ENCODE results near the gene SGPP1. TPM values are rescaled to one million over a fixed set of nuclear protein-coding genes. Genes with fewer than 3 reads are reported as not detected.

The SGPP1 gene
- total RNA-seq, 1 experiment from 2014 or later: 17.7 TPM

DNA sequence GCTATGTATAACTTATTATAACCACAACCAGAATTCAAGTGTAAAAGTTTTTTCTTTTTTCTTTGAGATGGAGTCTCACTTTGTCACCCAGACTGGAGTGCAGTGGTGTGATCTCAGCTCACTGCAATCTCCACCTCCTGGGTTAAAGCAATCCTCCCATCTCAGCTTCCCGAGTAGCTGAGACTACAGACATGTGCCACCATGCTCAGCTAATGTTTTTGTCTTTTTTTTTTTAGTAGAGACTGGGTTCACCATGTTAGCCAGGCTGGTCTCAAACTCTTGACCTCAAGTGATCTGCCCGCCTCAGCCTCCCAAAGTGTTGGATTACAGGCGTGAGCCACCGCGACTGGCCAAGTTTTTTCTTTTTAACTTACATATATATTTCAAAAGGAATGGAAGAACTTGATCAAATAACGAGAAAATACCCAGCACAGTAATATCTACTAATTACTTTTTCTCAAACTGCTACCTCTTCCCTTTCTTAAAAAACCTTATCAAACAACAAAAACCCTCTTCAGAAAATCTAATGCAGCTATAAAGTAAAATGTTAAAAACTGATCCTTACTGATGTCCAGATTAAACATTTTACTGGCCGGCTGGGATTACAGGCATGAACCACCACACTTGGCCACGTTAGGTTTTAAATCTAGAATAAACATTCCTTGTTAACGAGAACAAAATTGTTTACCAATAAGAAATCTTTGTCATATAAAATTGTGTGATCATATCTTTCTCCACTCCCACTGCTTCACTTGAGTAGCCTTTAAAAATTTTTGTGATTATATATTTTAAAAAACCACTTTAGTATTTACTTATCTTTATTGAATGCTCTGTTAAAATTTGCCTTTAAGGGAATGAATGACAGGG is 44.9 kb downstream of the SGPP1 start:
- ATAC-seq (no peak), DNase-seq (ENCODE audit: low read depth, low spot score) (no peak)
- Histone ChIP-seq H3K9me3 (ENCODE audit: control insufficient read depth in 1 of 2, insufficient read depth in 1 of 2, low read depth in 1 of 2, low read length in 2 of 2) (no peaks in the 10 kb centered on the region), H3K4me1 (ENCODE audit: control insufficient read depth in 1 of 2, insufficient read depth in 2 of 2, low read length in 2 of 2) (peaks cover 0 to 7% of the 10 kb centered on the region in 2 experiments; a peak in 1 of 4 replicates), H3K36me3 (ENCODE audit: control insufficient read depth in 1 of 2, insufficient read depth in 2 of 2, low read length in 2 of 2) (peaks cover 0 to 6% of the 10 kb centered on the region in 2 experiments; a peak in 1 of 4 replicates), H3K4me2 (ENCODE audit: low read length) (no peak overlapping the region), H3K9me2 (ENCODE audit: insufficient read depth) (no peaks in the 10 kb centered on the region), H3K27ac (ENCODE audit: low read depth, low read length) (no peak overlapping the region), H2AFZ (ENCODE audit: low read depth, low read length, poor library complexity, severe bottlenecking) (no peak overlapping the region), H3K79me2 (ENCODE audit: insufficient read depth, low read length) (peaks cover 3% of the 10 kb centered on the region; the same call in 1 of the 2 replicates), H3K9ac (ENCODE audit: low read length) (no peak overlapping the region), H3K4me3 (replicated peaks in 1 of 2; ENCODE audit: low read depth in 1 of 2, low read length in 2 of 2) (no peak overlapping the region), H4K20me1 (ENCODE audit: insufficient read depth) (no peaks in the 10 kb centered on the region; the same call in none of the 2 replicates), H3K27me3 (ENCODE audit: insufficient read depth, low read length) (no peaks in the 10 kb centered on the region)
- ChIA-PET RAD21 (ENCODE audit: low non-redundant PET in 1 of 2, low total read pairs in 2 of 2, uncharacterized antibody in 2 of 2, unreplicated experiment in 2 of 2) (no interaction called here), POLR2A (no interaction called here), CTCF (no interaction called here)
- TF ChIP-seq CBX3 (IDR thresholded peaks at IDR 0.05; ENCODE audit: low read depth) (no peak), FOSL1 (IDR thresholded peaks at IDR 0.05; ENCODE audit: low read depth) (no peak), RAD21 (IDR thresholded peaks at IDR 0.05; ENCODE audit: low read depth) (no peak), SP1 (IDR thresholded peaks at IDR 0.05; ENCODE audit: low read depth) (no peak), ZNF274 (IDR thresholded peaks at IDR 0.05; ENCODE audit: low read depth, low read length) (no peak), CEBPB (IDR thresholded peaks at IDR 0.05; ENCODE audit: low read depth) (no peak), JUND (IDR thresholded peaks at IDR 0.05) (no peak), ZFX (IDR thresholded peaks at IDR 0.05) (no peak)
- TF ChIP-seq, protein P1, sequence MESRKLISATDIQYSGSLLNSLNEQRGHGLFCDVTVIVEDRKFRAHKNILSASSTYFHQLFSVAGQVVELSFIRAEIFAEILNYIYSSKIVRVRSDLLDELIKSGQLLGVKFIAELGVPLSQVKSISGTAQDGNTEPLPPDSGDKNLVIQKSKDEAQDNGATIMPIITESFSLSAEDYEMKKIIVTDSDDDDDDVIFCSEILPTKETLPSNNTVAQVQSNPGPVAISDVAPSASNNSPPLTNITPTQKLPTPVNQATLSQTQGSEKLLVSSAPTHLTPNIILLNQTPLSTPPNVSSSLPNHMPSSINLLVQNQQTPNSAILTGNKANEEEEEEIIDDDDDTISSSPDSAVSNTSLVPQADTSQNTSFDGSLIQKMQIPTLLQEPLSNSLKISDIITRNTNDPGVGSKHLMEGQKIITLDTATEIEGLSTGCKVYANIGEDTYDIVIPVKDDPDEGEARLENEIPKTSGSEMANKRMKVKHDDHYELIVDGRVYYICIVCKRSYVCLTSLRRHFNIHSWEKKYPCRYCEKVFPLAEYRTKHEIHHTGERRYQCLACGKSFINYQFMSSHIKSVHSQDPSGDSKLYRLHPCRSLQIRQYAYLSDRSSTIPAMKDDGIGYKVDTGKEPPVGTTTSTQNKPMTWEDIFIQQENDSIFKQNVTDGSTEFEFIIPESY (IDR thresholded peaks at IDR 0.05; ENCODE audit: extremely low read depth, insufficient replicate concordance, low read length): no peak
- intact Hi-C loops (cut with micrococcal nuclease): no loop called here
- BruUV-seq (replicated peaks): no TSS peak

Data from HCT116 (cell line).